Osteocyte (in vitro differentiated cells): ENCODE data around the gene RBP3. TPM values are rescaled to one million over a fixed set of nuclear protein-coding genes. Genes with fewer than 3 reads are reported as not detected.

Source experiments
- DNase-seq: peaks from one replicate; pipeline ENCODE4 v3.0.0; 2021; ENCODE audit warnings: mixed read lengths; ENCODE audit not compliant: unreplicated experiment; ENCODE audit errors: extremely low spot score
- H3K27ac Mint-ChIP-seq: one replicate; pipeline ENCODE4 v1.8.0; 2021; ENCODE audit warnings: mild to moderate bottlenecking, mixed read lengths; ENCODE audit not compliant: unreplicated experiment
- H3K27me3 Mint-ChIP-seq: one replicate; pipeline ENCODE4 v1.8.0; 2021; ENCODE audit warnings: mixed read lengths; ENCODE audit not compliant: unreplicated experiment
- H3K36me3 Mint-ChIP-seq: one replicate; pipeline ENCODE4 v1.8.0; 2021; ENCODE audit warnings: mixed read lengths; ENCODE audit not compliant: unreplicated experiment
- H3K4me1 Mint-ChIP-seq: one replicate; pipeline ENCODE4 v1.8.0; 2021; ENCODE audit warnings: mixed read lengths; ENCODE audit not compliant: unreplicated experiment
- H3K4me3 Mint-ChIP-seq: one replicate; pipeline ENCODE4 v1.8.0; 2021; ENCODE audit warnings: mild to moderate bottlenecking, moderate library complexity, mixed read lengths; ENCODE audit not compliant: unreplicated experiment
- H3K9me3 Mint-ChIP-seq: one replicate; pipeline ENCODE4 v1.8.0; 2021; ENCODE audit warnings: mixed read lengths; ENCODE audit not compliant: unreplicated experiment
- CTCF ChIP-seq: fragments of 200-600 bp; sonication (generic); IDR thresholded peaks from 2 replicates; pipeline ENCODE4 v1.5.0; 2021; ENCODE audit warnings: antibody characterized with exemption, mild to moderate bottlenecking, moderate library complexity
- total RNA-seq: library from RNA; stranded (reverse); gene quantifications from 2 replicates; pipeline ENCODE4 v1.2.1, GENCODE V29; 2021

Gene RBP3
- total RNA-seq, 1 donor from 2014 or later = not detected

- Mint-ChIP-seq H3K4me1 (peaks cover 30% of the 10 kb centered on the region), H3K27ac (no peak overlapping the region), H3K36me3 (no peaks in the 10 kb centered on the region), H3K4me3 (no peak overlapping the region), H3K27me3 (no peaks in the 10 kb centered on the region), H3K9me3 (no peaks in the 10 kb centered on the region)
- no peak for TF ChIP-seq CTCF
- no peak for DNase-seq
These were observed 58.9 kb downstream of the RBP3 start for GRCh38 chr10:47406870-47407691.

Other genes with a start within 250 kb of the RBP3 start
- not detected in 2 replicates for gene GDF10, start 48.2 kb upstream of the RBP3 start, total RNA-seq
- not detected in 2 replicates for gene GDF2, start 25.9 kb upstream of the RBP3 start, total RNA-seq
- 0.35 and 0.55 TPM in 2 replicates for gene ZNF488, start 35.9 kb downstream of the RBP3 start, total RNA-seq
- gene ANXA8, start 135.8 kb downstream of the RBP3 start, total RNA-seq = not detected in 2 replicates
- gene FAM25G, start 143.3 kb downstream of the RBP3 start, total RNA-seq = not detected in 2 replicates
- gene AGAP9, start 175.3 kb downstream of the RBP3 start, total RNA-seq = 12.9 and 13.1 TPM in 2 replicates